Measurements from ENCODE around the gene CRISPLD2.

DNA sequence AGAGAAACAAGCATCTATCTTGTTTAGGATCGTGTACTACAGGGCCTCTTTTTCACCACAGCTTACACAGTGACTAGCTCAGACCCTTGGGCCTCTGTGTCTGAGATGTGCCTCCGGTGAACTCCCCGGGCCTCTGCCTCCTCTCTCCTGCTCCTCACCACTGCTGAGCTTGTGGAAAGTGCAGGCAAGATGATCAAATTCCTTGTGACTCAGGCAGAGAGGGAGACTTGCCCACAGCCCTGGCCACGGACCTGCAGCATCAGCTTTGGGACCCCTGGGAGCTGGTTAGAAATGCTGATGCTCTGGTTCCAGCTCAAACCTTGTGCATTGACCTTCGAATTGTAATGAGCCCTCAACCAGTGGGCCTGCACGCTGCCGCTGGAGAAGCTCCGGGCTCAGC, 111.7 kb downstream of the CRISPLD2 start:
- TF ChIP-seq, protein P1, sequence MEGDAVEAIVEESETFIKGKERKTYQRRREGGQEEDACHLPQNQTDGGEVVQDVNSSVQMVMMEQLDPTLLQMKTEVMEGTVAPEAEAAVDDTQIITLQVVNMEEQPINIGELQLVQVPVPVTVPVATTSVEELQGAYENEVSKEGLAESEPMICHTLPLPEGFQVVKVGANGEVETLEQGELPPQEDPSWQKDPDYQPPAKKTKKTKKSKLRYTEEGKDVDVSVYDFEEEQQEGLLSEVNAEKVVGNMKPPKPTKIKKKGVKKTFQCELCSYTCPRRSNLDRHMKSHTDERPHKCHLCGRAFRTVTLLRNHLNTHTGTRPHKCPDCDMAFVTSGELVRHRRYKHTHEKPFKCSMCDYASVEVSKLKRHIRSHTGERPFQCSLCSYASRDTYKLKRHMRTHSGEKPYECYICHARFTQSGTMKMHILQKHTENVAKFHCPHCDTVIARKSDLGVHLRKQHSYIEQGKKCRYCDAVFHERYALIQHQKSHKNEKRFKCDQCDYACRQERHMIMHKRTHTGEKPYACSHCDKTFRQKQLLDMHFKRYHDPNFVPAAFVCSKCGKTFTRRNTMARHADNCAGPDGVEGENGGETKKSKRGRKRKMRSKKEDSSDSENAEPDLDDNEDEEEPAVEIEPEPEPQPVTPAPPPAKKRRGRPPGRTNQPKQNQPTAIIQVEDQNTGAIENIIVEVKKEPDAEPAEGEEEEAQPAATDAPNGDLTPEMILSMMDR (IDR thresholded peaks at IDR 0.05): no peak
- no peak for TF ChIP-seq POLR2A (IDR thresholded peaks at IDR 0.05)

All from body of pancreas (tissue), 4 donors.